SKM-1 (cell line): ENCODE measurements around the gene OPRL1.
"Not testable (repeated sequence)": the region's sequence is repeated elsewhere in the genome, so short reads cannot be mapped to it uniquely, and the experiment has no call there.

Experiments
- DNase-seq: peaks from one replicate; lab custom pipeline; 2025; ENCODE audit not compliant: unreplicated experiment; lab: John Stamatoyannopoulos, UW

The OPRL1 gene

DNA sequence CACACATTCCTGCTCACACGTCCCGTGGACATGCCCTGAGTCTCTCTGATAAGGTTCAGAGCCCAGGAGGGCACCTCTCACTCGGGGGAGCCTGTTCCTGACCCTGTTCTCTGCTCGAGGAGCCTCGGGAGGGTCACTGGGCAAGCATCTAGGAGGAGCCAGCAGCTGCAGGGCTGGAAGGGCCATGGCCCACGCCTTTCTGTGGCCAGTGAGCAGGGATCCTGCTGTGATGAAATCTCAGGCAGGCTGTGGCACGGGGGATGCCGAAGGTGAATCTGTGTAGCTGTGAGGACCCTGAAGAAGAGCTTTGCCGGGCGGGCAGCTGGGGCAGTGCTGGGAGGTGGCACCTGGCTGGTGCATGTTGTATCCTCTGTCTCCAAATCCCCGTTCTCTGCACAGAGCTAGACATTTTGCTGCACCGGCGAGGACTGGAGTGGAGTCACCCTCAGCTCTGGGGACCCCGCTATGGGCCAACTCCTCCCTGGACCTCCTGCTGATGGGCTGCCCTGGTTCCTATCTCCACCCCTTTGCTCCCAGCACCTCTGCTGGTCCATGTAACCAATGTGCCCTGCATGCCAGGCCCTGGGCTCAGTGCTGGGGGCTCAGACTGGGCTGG is 34.6 kb downstream of the OPRL1 start:
- DNase-seq, result no peak

DNA sequence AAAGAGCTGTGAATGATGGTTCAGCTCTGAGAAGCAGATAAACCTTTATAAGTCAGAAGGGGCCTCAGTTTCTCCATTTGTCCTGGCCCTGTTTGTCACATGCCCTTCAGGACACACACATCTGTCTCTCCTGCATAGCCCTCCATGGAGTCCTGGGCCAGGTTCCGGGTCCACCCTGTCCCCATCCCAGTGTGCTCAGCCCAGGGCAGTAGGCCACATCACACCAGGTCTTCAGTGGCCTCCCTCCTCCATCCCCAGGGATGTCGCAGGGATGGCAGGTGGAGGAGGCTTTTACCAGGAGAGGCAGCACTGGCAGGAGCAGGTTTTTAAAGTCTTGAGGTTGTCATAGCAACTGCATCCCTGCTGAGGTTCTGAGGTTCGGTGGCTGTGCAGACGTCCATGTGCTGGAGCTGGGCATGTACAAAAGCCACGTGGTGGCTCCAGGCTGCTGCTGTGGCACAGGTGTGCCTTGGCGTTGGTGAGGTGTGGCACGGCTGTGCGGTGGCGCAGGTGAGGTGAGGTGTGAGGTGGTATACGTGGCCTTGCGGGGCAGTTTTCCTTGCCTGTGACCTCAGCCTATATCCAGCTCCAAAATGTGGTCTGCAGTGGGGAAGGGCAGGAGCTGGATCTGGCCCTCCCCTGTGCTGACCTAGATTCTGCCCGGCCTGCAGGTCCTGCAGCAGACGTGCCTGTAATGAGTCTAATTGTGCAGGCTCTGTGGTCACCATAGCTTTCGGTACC is 35.5 kb downstream of the OPRL1 start:
- DNase-seq, result no peak

DNA sequence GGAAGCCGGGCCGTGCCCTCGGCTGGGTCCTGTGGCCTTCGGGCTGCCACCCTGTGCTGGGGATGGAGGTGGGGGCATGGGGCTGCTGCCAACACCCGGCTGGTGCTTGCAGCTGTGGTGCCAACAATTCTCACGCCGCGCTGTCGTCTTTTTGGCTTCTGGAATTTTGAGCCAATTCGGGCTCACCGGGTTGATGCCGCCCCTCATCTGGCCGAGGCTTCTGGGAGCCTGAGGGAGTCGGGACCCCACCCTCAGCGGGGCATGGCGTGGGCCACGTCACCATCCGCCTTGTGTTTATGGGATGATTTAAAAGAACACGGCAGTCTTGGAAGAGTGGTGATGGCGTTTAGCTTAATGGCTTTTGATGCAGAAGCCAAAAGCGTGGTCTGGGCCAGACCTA is 36.1 kb downstream of the OPRL1 start:
- DNase-seq, result no peak

DNA sequence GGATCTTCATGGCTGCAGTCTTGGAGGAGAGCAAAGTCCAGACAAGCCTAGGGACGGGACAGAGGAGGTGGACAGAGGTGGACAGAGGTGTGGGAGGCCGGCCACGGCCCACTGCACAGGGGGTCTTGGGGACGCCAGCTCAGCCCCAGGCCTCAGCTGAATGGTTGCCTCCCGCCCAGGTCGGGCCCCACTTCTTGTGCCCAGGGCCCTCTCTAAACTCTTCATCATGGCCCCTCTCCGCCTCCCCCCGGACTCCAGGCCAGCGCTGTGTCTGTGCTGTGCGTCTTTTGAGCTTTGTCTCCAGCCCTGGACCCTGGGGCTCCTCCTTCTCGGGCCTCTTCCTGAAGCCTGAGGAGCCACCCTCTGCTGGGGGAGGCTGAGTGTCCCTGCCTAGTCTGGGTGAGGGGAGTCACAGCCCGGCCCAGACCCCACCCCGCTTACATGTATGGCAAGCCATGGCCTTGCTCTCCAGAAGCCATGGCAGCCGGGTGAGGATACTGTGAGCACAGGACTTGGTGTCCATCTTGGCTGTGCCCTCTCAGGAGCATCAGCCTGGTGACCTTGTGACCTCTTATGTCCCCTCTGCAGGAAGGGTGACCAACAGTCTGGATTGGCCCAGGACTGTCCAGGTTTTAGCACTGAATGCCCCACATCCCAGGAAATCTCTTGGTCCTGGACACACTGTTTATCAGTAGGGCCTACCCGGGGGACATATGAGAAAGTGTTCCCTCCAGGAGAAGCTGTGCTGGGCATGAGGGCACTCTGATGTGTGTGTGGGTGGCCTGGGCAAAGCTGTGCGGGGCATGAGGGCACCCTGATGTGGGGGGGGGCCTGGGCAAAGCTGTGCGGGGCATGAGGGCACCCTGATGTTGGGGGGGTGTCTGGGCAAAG is 36.9 kb downstream of the OPRL1 start:
- DNase-seq, result no peak

DNA sequence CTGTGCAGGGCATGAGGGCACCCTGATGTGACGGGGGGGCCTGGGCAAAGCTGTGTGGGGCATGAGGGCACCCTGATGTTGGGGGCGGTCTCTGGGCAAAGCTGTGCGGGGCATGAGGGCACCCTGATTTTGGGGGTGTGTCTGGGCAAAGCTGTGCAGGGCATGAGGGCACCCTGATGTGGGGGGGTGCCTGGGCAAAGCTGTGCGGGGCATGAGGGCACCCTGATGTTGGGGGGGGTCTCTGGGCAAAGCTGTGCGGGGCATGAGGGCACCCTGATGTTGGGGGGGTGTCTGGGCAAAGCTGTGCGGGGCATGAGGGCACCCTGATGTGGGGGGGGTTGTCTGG is 37.5 kb downstream of the OPRL1 start:
- not testable (repeated sequence) for DNase-seq

DNA sequence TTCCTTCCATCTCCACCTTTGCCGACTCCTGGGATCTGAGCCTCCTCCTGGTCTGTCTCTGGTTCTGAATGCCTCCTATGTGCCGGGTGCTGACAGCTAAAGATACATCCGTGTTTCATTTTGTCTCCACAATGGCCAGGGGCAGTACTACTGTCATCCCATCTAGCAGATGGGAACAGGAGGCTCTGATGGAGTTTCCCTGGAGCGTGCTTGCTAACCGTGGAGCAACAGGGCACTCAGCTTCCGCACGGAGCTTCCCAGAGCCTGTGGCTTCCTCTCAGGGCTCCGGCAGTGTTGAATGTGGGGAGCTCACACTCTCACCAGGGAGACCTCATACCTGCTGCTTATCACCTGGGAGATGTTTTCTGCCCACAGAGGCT is 39.4 kb downstream of the OPRL1 start:
- DNase-seq, result no peak

DNA sequence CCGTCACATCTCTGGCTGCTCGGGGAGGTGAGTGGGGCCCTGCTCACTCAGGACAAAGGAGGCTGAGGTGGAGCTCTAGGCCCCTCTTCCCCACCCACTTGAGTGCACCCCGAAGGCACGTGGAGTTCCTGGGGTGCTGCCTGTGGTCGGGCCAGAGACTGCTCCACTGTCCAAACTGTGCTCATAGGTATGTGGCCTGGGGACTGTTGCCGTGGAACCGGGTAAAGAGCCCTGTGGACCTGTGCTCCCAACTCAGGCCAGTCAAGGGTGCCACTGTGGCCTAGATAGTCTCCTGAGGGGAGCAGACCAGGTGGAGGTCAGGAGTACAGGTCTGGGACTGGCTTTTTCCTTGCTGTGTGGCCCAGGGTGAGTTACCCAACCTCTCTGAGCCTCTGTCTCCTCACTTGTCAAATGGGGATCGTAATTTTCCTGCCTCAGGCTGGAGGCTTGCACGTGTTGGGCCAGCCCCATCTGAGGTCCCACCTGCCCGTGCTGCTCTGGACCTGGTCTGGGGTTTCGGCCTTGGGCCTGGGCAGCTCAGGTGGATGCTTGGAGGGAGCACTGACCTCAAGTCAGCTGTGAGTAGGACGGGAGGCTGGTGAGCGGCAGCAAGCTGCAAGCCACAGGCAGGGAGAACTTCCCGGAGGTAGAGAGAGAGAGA is 39.9 kb downstream of the OPRL1 start:
- DNase-seq, result no peak

DNA sequence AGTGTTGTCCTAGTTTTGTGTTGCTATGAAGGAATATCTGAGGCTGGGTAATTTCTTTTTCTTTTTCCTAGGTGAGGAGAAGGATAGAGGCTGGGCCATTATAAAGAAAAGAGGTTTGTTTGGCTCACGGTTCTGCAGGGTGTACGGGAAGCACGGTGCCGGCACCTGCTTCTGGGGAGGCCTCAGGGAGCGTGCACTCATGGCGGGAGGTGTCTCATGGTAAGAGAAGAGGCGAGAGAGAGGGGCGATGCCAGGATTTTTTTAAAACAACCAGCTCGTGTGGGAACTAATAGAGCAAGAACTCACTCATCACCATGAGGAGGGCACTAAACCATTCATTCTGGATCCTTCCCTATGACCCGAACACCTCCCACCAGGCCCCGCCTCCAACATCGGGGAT is 41.7 kb downstream of the OPRL1 start:
- no peak for DNase-seq

DNA sequence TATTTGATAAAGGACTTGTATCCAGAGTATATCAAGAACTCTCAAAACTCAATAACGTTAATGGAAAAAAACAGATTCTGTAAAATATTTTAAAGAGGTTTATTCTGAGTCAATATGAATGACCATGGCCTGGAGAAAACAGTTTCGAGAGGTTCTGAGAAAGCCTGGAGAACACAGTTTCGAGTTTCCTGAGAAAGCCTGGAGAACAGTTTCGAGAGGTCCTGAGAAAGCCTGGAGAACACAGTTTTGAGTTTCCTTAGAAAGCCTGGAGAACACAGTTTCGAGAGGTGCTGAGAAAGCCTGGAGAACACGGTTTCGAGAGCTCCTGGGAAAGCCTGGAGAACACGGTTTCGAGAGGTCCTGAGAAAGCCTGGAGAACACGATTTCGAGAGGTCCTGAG is 43.0 kb downstream of the OPRL1 start:
- not testable (repeated sequence) for DNase-seq

DNA sequence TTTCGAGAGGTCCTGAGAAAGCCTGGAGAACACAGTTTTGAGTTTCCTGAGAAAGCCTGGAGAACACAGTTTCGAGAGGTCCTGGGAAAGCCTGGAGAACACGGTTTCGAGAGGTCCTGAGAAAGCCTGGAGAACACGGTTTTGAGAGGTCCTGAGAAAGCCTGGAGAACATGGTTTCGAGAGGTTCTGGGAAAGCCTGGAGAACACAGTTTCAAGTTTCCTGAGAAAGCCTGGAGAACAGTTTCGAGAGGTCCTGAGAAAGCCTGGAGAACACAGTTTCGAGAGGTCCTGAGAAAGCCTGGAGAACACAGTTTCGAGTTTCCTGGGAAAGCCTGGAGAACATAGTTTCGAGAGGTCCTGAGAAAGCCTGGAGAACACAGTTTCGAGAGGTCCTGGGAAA is 43.6 kb downstream of the OPRL1 start:
- DNase-seq, result not testable (repeated sequence)

DNA sequence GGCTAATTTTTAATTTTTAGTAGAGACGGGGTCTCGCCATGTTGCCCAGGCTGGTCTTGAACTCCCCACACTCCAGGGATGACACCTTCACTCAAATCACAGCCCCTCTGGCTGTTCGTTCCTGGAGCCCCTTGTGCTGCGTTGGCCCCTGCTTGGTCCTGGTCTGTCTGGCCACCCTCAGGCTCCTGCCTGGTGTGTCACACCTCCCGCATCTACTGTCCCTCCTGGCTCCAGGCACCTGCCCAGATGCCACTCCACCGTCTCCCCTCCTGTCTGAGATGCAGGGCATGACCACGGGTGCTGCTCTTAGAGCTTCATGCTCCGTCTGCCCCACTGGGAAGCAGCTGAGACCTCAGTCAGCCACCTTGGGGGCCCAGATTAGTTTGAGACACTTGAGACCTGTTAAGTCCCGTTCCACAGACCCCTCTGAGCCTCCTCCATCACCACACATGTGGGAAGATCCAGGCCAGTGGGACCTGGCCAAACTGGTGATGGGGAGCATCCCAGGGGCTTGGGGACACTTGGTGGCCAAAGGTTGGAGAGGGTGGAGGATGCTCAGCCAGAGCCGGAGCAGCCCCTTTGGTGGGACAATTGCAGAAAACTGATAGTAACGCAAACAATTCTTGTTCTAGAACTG is 49.4 kb downstream of the OPRL1 start:
- DNase-seq, result no peak

DNA sequence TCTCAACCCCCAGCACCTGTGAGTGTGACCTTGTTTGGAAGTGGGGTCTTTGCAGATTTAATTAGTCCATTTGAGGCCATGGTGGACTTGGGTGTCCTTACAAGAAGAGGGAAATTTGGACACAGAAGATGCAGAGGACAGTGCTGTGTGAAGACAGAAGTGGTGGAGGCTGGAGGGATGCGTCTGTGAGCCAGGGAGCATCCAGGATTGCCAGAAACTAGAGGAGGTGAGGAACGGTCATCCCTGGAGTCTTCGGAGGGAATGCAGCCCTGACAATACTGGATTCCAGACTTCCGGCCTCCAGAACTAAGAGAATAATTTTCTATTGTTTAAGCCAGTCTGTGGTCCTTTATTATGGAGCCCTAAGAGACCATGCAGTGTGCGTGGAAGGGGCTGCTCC is 50.4 kb downstream of the OPRL1 start:
- no peak for DNase-seq

DNA sequence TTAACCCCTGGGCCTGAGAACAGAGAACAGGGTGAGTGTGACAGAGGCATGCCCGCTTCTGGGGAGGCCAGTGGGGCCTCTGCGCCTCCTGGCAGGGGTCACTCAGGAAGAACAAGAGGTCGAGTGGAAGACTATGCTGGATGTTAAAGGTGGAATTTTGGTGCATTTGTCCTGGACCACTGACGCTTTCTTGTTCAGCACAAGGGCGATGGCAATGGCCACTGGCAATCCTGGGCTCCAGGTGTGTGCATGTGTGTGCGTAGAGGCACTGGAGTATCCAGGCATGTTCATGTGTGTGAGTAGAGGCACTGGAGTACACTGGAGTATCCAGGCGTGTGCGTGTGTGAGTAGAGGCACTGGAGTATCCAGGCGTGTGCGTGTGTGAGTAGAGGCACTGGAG is 51.0 kb downstream of the OPRL1 start:
- DNase-seq, result no peak

DNA sequence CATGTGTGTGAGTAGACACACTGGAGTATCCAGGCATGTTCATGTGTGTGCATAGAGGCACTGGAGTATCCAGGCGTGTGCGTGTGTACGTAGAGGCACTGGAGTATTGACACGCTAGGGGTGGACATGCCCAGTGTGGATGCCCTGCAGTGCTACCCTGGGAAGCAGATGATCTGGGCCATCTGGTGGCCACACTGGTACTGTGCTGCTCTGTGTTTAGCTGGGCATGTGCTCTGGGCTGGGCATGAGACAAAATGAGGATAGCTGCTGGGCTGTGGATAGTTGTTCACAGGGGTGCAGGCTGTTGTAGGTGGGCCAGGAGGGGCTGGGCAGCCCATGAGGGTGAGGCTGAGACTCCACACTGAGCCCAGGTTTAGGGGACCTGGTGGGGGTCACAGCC is 51.5 kb downstream of the OPRL1 start:
- no peak for DNase-seq

DNA sequence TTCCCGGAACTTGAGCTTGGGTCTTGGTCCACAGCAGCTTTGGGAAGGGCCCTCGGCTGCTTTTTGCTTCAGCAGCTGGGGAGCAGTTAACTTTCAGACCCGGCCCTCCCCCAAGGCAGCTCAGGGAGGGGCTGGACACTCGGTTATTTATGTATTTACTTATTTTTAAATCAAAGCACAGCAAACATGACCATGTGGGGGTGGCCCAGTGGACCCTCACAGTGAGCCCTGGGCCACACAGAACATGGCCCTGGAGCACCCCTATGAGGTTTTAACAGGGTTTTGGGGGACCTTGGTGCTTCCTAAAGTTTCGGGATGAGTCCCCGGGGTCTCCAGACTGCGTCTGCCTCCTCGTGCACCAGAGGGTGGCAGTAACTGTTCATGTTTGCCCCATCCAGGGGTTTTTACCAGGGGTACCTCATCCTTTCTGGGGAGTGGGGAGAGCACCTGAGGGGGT is 54.1 kb downstream of the OPRL1 start:
- DNase-seq, result no peak

DNA sequence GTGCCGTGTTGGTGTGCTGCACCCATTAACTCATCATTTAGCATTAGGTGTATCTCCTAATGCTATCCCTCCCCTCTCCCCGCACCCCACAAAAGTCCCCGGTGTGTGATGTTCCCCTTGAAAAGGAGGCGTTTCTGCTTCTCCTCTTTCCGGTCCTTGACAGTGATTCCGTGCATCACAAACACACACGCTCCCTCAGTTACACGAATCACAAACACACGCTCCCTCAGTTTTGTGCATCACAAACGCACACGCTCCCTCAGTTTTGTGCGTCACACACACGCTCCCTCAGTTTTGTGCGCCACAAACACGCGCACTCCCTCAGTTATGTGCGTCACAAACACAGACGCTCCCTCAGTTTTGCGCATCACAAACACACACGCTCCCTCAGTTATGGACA is 54.9 kb downstream of the OPRL1 start:
- DNase-seq, result not testable (repeated sequence)

DNA sequence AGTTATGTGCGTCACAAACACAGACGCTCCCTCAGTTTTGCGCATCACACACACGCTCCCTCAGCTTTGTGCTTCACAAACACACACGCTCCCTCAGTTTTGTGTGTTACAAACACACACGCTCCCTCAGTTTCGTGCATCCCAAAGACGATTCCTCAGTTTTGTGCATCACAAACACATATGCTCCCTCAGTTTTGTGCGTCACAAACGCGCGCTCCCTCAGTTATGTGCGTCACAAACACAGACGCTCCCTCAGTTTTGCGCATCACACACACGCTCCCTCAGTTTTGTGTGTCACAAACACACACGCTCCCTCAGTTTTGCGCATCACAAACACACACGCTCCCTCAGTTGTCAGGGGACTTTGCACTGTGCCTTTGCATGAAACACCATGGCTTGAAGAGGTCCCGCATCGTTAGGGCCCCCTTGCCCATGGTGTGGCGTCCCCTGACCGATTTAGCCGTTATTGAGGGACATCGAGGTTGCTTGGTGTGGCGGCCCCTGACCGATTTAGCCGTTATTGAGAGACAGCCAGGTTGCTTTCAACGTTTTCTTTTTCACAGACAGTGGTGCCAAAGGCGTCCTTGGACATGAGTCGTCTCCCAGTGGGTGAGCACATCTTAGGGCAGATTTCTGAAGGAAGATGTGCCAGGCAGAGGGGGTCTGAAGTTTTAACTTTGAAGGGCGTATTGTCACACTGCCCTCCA is 56.3 kb downstream of the OPRL1 start:
- DNase-seq, result no peak

DNA sequence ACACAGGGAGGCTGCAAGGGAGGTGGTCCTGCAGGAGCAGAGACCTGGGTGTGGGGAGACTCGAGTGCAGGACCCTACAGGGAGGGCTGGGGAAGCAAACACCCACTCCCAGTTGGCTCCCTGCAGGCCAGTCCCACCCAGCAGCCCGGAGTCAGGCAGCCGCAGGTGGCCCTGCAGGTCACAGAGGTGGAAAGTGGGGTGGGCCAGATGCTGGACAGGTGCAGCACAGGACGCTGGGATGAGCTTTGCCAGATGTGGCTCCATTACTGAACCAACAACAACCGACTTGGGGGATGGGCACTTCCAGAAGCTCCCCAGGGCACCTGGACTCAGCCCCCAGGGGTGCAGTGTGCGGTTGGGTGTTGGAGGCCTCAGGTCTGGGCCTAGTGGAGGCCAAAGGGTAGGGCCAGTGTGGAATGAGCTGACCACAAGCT is 57.7 kb downstream of the OPRL1 start:
- DNase-seq, result no peak

DNA sequence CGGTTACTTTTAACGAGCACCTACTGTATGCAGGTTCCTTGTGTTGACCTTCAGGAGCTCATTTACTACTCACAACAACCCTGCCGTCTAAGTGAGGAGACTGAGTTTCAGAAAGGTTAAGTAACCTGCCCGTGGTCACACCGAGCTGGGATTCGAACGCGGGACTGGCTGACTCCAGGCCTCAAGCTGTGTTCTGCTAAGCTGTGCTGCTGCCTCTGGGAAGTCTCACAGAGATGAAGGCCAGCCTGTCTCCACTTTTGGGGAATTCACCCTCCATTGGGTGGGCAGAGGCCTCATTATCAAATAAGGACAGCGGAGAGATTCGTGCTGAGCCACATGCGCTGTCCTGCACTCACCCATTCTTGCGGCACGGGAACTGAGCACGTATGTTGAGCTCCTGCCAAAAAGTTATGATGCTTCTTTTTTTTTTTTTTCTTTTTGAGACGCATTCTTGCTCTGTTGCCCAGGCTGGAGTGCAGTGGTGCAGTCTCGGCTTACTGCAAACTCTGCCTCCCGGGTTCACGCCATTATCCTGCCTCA is 58.5 kb downstream of the OPRL1 start:
- no peak for DNase-seq
